Raji (cell line): ENCODE measurements around the gene MYDGF.

ENCODE experiments used
- POLR2A ChIP-seq: IDR thresholded peaks from 2 replicates; pipeline ENCODE4 v1.6.1; 2011; ENCODE audit warnings: low read depth, low read length, control low read depth; ENCODE audit not compliant: insufficient read depth

Gene MYDGF

GRCh38 chr19:4687396-4687795 lies 17.3 kb upstream of the MYDGF start:
- TF ChIP-seq POLR2A, result no peak

DNA sequence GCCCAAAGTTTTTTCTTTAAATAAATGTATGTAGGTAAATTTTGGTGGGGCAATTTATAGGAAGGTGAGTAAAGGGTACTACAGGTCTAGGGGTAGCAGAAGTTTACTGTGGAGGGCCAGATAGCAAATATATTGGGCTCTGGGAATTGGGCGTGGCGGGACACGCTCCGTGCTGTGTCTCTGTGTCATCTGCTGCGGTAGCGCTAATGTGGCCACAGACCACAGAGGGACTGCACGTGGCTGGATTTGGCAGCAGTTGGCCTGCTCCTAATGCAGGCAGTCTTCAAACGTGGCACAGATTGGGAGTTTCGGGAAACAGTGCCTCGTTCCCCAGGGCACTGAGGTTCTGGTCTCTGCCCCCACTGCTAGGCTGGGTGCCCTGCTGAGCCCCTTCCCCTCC lies 16.6 kb upstream of the MYDGF start:
- no peak for TF ChIP-seq POLR2A

GRCh38 chr19:4684312-4685095 lies 14.4 kb upstream of the MYDGF start:
- TF ChIP-seq POLR2A, result no peak

GRCh38 chr19:4682417-4683200 lies 12.5 kb upstream of the MYDGF start:
- TF ChIP-seq POLR2A, result no peak

GRCh38 chr19:4678881-4679790 lies 9.0 kb upstream of the MYDGF start:
- TF ChIP-seq POLR2A, result no peak

- no peak for TF ChIP-seq POLR2A
Observed at GRCh38 chr19:4676955-4677731, 7.0 kb upstream of the MYDGF start.

GRCh38 chr19:4675346-4675745 lies 5.2 kb upstream of the MYDGF start:
- TF ChIP-seq POLR2A, result no peak

DNA sequence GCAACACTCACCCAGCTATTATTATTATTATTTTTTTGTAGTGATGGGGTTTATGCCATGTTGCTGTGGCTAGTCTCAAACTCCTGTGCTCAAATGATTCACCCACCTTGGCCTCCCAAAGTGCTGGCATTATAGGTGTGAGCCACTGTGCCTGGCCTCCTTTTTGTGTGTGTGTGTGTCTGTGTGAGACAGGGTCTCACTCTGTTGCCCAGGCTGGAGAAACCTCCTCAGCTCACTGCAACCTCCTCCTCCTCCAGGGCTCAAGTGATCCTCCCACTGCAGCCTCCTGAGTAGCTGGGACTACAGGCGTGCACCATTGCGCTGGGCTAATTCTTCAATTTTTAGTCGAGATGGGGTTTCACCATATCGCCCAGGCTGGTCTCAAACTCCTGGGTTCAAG lies 3.6 kb upstream of the MYDGF start:
- no peak for TF ChIP-seq POLR2A

- TF ChIP-seq POLR2A, result no peak
Observed at GRCh38 chr19:4673216-4673615, 3.1 kb upstream of the MYDGF start.

DNA sequence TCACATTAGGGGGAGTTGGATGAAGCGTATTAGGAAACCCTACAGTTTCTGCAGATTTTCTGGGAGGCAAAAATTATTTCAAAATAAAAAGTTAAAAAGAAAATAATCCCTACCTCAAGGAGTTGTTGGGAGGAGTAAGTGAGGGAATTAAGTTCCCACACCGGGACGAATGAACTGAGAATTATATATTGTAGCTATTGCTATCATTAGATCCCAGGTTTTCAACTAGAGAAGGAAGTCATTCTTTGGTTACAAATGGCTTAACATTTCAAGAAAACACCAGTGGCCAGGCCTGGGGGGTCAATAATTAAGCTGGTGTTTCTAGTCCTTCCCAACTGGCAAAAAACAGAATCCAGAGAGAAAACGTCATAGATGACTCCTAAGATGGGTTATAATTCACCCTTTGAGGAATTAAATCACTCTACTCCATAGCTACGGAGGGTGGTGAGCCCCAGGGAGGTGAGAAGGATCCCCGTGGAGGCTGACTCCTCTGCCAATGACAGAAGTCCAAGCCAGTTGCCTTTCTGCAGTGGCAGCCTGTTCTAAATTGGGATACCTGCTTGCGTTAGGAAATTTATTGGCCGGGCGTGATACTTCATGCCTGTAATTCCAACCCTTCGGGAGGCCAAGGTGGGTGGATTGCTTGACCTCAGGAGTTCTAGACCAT lies 1.2 kb upstream of the MYDGF start:
- no peak for TF ChIP-seq POLR2A

GRCh38 chr19:4664642-4665041 lies 5.5 kb downstream of the MYDGF start:
- no peak for TF ChIP-seq POLR2A

DNA sequence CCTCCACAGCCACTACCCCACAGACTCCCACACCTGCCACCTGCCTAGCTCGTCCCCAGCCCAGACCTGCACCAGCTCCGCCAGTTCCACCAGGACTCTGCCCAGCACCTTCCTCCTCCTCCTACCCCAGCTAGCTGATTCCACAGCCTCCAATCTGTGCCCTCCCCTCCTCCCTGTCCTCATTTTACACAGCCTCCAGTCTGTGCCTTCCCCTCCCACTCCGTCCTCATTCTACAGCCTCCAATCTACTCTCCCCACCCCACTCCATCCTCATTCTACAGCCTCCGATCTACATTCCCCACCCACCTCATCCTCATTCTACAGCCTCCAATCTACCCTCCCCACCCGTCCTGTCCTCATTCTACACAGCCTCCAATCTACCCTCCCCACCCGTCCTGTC lies 7.3 kb downstream of the MYDGF start:
- no peak for TF ChIP-seq POLR2A

DNA sequence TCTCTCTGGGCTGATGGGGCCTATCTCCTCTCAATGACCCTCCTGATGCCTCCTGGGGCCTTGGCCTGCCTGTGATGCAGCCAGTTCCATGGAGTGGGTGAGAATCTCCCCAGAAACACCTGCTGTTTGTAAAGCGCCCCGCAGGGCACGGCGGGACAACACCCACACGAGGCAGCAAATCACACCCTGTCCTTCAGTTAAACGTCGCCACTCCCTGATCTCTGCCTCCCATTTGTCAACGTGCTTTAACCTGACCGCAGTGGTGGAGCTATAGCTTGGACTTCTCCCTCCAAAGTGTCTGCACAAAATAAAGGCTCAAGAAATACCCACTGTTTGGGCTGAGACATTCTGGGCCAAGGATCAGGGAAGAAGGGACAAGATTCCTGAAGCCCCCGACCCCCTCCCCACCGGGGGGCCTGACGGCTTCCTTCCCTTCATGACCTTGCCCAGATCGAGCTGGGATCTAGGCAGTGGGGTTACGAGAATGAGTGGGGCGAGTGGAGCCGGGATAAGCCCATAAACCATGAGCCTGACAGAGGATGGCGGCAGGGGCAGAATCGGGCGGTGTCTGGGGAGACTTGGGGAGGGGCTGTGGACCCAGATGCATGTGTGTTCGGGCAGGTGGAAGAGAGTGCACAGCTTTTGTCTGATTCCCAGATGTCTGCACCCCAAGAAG lies 8.0 kb downstream of the MYDGF start:
- TF ChIP-seq POLR2A, result no peak

DNA sequence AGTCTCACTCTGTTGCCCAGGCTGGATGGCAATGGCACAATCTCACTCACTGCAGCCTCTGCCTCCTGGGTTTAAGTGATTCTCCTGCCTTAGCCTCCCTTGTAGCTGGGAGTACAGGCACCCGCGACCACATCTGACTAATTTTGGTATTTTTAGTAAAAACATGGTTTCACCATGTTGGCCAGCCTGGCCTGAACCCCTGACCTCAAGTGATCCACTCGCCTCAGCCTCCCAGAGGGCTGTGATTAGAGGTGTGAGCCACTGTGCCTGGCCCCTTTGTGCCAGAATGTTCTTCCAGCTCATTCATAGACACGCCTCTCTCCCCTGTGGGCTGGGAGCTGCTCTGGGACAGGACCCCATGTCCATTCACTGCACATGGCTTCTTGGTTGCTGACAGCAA lies 9.1 kb downstream of the MYDGF start:
- TF ChIP-seq POLR2A, result no peak
